ENCODE measurements around the gene EPN1.
"Not testable (repeated sequence)": the region's sequence is repeated elsewhere in the genome, so short reads cannot be mapped to it uniquely, and the experiment has no call there.

- not testable (repeated sequence) for TF ChIP-seq CTCF (optimal IDR thresholded peaks at IDR 0.05 in 1 of 3, IDR thresholded peaks at IDR 0.05 in 1 of 3, conservative IDR thresholded peaks at IDR 0.05 in 1 of 3; ENCODE audit: extremely low read depth in 1 of 3, insufficient read depth in 2 of 3, low read length in 3 of 3); EZH2 (IDR thresholded peaks at IDR 0.05; ENCODE audit: low read length)
Observed at GRCh38 chr19:55730378-55730777, 55.4 kb downstream of the EPN1 start.
